DMS153 (cell line): ENCODE measurements around the gene GGT7.
"Not testable (repeated sequence)": the region's sequence is repeated elsewhere in the genome, so short reads cannot be mapped to it uniquely, and the experiment has no call there.

Source experiments
- DNase-seq: peaks from one replicate; lab custom pipeline; 2025; lab: John Stamatoyannopoulos, UW

Gene GGT7

DNA sequence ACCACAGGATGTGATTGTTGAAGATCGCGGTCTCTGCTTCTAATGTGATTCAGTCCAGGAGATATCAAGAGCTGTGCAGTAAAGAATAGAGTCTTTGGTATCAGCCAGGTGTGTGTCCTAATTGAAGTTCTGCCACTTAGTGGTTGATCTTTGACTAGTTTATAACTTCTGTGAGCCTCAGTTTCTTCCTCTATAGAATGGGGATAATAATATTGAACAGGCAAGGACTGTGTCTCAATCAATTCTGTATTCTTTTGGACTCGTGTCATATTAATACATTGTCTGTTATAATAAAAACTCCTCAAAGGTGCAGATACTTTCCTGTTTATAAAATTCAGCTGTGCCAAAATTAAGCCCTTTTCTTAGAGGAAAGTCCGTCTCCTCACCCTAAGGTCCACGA lies 24.1 kb downstream of the GGT7 start:
- no peak for DNase-seq

DNA sequence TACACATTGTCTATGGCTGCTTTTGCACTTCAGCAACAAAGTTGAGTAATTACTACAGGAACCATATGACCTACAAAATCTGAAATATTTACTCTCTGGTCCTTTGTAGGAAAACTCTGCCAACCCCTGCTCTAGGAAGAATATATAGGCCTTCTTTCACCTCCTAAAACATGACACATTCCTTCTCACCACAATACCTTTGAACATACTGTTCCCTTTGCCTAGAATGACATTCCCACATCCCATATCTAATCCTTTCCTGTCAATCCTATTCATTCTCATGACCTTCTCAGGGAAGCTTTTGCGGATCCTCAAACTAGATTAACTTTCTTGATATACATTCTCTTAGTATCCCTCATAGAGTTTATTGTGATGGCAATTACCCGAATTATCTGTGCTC lies 29.2 kb downstream of the GGT7 start:
- DNase-seq: no peak

DNA sequence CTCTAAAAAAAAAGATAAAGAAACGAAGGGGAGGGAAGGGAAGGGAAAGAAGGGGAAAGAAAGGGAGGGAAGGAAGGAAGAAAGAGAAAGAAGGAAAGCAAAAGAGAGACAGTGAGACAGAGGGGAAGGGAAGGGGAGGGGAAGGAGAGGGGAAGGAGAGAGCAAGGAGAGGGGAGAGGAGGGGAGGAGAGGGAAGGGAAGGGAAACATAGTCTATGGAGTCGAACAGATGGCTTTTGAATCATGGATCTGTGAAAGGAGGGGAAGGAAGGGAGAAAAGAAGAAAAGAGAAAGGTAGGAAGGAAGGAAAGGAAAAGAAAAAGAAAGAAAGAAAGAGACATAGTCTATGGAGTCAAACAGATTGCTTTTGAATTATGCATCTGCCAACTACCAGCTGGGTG lies 30.5 kb downstream of the GGT7 start:
- DNase-seq: no peak

DNA sequence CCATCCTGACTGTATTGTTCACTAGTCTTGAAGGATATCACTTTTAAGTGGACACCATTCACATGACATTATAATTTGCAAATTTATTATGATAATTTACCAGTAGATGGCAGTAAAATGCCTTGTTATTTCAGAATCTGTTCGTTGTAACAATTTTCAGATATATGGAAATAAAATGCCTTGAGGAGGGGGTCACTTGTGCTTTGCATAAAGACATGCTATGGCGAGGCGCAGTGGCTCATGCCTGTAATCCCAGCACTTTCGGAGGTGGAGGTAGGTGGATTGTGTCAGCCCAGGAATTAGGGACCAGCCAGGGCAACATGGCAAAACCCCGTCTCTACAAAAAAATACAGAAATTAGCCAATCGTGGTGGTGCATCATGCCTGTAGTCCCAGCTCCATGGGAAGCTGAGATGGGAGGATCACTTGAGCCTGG lies 38.2 kb downstream of the GGT7 start:
- peak; percentile 38 for DNase-seq

DNA sequence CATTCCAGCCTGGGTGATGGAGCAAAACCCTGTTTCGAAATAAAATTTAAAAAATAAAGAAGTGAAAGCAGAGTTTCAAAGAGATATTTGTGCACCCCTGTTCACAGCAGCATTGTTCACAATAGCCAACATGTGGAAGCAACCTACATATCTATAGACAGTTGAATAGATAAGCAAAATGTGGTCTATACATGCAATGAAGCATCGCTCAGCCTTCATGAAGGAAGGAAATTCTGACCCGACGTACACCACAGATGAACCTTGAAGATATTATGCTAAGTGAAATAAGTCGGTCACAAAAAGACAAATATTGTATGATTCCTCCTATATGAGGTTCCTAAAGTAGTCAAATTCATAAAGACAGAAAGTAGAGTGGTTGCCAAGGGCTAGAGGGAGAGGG lies 40.7 kb downstream of the GGT7 start:
- no peak for DNase-seq

DNA sequence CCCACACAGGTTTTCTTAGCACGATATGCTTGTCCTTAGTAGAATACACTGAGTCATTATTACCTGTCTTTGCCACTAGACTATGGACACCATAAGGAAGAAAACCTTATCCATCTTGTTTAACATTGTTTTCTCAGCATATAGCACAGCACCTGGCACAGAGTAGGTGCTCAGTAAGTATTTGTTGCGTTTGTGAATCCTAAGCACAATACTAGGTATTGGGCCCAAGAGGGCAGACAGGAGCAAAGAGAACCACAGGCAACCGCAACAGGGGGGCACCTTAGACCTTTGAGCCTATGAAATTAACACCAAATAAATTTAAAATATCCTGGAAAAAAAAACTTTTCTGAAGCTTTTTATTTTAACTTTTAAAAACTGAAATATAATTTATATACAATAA lies 43.5 kb downstream of the GGT7 start:
- DNase-seq: no peak

DNA sequence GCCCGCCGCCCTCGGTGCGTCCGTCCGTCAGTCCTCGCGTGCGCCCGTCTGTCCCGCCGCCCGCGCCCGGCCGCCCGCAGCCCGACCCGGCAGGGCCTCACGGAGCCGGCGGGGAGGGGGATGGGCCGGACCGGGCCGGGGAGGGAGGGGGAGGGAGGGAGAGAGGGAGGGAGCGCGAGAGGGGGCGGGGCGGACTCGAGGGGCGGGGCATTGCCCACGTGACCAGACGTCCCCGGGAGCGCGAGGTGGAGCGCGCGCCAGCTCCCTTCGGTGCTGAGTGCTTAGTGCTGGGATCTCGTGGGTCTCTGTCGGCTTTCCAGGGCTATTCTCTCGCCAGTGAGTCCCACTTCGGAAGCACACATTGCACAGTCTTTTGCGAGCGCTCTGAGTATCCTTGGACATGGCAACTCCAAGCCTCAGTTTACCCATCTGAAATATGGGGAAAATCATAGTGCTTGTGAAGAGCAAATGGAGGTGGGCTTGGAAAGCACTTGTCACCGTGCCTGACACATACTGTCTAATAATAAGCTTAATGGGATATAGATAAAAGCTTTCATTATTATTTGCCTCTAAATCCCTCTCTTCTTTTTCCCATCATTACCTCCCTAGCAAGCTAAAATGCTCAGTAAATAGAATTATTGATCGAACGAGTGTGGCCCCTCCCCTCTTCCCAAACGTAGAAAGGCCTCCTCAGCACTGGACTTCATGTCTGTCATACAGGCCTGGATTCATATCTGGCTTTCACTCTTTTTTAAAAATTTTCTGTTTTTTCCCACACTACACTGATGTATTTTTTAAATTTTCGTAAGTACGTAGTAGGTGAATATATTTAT lies 46.9 kb downstream of the GGT7 start, which contains the start of gene NCOA6:
TSS of gene NCOA6 (minus strand) at position 122 of the 833 bp plus-strand sequence. CDS start 43,296 bp downstream, outside the sequence.
- DNase-seq: peak; percentile 57

DNA sequence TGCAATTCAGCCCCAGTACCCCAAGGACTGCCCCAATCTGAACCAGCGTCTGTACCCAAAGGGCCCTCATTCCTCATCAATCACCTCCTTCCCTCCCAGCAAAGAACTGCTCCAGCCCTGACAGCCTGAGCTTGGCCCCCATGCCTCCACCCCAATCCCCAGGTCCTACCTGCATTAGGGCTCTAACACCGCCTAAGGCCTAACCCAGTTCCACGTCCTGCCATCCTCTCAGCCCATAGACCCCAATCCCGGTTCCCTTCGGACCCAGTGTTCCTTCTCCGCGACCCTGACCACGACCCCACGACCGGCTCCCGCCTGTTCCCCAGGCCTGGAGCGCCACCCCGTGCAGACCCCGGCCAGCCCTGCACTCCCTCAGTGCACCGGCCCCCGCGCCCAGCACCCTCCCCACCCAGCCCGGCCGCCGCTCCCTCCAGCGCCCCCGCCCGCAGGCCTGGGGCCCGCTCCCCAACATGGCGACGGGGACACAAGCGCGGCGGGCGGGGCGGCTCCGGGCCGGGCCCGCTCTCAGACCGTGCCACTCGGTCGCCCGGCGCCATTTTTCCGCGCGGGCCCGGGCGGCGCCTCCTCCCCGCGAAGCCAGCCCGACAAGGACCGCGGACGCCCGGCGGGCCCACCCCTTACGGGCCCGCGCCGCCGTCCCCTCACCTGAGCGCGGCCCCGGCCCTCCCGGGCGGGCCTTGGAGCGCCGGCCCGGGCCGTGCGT lies 47.7 kb downstream of the GGT7 start:
- DNase-seq: no peak

DNA sequence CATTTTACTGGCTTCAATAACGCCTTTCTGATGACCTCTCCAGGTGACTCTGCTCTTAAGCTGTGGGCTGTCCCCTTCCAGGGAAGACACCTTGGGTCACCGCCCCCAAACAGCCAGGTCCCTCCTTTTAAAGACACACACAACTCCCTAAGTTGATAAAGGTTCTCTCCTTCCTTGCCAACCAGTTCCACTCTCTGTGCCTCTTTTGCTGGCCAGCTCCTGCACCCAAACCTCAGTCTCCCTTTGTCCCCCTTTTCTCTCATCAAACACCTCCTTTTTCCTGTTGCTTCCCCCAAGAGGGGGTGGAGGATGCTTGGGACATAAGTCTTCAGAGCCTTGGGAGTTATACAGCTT lies 48.2 kb downstream of the GGT7 start:
- peak; percentile 68 for DNase-seq

DNA sequence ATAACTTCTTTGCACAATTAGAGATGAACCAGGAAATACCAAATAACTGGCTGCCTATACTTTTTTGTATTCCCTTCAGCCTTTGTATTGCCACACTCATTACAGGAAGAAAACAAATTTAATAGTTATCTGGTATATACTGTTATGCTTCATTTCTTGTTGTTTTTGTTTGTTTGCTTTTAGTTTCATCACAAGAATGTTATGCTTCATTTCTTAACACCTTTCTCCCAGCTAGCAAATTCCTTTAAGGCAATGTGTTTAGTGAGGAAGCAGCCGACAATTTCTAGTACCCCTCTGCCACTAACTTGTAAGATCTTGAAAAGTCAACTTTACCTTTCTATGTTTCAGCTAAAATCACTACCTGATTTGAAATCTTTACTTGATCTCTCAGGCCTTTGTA lies 48.6 kb downstream of the GGT7 start:
- DNase-seq: no peak

DNA sequence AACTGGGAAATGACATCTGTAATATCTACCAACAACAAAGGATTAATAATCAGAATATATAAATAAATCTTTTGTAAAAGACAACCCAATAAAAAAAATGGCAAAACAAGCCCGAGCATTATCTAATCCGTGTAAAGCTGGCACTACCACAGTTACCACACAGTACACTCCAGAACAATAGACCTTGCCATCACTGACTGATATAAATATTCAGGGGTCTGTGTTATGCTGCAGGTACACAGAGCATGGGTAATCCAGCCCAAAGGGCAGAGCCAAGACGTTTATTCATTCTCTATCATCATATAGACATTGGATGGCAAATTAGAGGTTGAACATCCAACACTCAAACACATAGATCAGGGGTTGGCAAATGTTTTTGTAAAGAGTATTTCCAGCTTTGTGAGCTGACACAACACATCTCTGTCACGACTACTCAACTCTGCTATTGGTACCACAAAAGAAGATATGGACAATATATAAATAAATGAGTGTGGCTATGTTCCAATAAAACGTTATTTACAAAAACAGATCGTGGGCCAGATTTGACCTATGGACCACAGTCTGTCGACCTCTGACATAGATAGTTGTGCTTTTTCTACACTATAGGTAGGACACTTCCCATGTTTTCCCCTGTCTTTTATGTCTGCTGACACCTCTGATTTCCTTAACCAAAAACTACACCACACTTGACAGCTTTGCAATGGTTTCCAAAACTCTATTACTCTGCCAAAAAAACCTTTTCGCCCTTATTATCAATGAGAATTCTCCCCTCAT lies 51.7 kb downstream of the GGT7 start:
- no peak for DNase-seq

DNA sequence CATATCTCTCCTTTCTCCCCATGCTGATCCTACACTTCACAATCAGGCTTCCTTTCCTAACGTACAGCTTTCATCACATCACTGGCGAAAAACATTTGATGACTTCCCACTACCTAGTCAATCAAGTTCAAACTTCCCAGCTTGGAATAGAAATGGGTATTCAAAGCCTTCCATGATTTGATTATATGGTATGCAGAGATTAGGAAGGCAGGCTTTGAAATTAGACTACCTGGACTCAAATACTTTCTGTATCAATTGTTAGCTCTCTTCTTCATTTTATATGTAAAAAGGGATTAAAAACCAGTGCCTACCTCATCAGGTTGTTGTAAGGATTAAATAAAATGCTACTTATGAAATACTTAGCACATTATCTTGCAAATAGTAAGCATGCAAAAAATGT lies 54.9 kb downstream of the GGT7 start:
- DNase-seq: no peak

DNA sequence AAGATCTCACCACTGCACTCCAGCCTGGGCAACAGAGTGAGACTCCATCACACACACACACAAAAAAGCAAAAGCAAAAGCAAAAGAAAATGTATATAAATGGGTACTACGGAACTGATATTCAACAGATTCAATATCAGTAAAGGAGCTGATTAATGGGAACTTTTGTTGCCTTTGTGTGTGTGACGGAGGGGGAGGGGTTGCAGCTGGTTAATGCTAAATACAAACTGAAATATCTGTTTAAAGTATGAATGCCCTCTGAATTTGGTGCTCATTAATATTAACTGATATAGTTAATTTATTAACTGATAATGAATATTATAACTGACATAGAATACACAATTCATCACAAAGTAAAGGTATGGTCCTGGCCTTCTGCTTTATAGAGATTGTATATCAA lies 55.6 kb downstream of the GGT7 start:
- no peak for DNase-seq

DNA sequence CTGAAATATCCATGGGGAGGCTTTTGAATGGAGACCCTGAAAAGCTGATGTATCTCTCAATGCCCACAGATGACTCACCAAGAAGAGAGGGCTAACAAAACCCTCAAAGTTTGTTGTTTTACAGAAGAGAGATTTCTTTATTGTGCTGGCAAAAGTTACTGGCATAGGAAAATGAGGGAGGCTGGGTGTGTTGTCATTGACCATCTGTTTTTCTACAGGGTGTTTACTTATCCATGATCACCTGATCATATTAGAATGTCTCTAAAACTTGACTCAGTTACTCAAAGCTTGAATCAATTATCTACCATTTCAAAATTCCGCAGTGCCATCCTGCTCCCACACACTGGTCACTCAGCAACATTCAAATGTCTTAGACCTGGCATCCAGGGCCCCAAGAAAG lies 57.0 kb downstream of the GGT7 start:
- DNase-seq: no peak

DNA sequence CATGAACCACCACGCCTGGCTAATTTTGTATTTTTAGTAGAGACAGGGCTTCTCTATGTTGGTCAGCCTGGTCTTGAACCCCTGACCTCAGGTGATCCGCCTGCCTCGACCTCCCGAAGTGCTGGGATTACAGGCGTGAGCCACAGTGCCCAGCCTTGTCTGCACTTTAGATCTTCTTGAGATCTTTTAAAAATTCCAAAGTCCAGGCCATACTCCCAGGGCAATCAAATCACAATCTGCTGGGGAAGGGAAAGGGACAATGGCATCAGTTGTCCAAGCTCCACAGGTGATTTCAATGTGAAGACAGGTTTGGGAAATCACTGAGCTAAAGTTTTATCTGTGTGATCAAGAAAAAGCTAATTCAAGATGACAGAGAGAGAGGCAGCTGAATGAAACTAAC lies 64.1 kb downstream of the GGT7 start:
- no peak for DNase-seq

DNA sequence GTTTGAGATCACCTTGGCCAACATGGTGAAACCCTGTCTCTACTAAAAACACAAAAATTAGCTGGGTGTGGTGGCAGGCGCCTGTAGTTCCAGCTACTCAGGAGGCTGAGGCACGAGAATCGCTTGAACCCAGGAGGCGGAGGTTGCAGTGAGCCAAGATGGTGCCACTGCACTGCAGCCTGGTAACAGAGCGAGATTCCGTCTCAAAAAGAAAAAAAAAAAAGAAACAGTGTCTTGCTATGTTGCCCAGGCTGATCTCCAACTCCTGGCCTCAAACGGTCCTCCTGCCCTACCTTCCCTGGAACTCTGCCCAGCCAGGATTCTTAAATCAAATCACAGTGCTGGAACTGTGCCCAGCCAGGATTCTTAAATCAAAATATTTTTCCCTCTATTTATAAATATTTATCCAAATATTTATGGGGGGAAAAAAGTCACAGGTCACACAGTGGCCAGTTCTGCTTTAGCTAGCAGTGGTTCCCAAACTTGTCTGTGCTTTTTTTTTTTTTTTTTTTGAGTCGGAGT lies 64.7 kb downstream of the GGT7 start:
- not testable (repeated sequence) for DNase-seq

DNA sequence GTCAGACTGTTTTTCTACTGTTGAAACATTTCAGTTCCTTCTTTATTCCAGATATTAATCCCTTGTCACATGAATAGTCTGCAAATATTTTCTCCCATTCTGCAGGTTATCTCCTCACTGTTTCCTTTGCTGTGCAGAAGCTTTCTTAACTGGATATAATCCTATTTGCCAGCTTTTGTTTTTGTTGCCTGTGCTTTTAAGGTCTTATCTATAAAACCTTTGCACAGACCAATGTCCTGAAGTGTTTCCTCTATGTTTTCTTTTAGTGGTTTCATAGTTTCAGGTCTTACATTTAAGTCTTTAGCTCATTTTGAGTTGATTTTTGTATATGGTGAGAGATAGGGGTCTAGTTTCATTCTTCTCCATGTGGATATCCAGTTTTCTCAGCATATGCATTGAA lies 66.4 kb downstream of the GGT7 start:
- DNase-seq: no peak

DNA sequence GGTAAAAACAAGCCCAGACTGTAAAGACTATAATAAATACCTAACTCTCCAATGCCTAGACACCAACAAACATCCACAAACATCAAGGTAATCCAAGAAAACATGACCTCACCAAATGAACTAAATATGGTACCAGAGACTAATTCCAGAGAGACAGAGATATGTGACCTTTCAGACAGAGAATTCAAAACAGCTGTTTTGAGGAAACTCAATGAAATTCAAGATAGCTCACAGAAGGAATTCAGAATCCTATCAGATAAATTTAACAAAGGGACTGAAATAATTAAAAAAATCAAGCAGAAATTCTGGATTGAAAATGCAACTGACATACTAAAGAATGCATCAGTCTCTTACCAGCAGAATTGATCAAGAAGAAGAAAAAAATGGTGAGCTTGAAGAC lies 73.8 kb downstream of the GGT7 start:
- DNase-seq: no peak

DNA sequence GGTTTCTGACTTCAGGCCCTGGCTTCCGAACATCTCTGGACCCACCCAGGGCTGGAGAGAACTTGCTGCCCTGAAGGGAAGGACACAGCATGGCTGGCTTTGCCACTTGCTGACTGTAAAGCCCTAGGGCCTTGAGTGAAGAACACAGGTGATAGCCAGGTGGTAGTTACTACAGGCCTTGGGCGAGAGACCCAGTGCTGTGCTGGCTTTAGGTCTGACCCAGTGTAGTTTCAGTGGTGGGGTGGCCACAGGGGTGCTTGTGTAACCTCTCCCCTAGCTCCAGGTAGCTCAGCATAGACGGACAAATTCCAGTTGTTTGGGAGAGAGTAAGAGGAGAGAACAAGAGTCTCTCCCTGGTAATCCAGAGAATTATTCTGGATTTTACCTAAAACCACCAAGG lies 74.3 kb downstream of the GGT7 start:
- DNase-seq: no peak

DNA sequence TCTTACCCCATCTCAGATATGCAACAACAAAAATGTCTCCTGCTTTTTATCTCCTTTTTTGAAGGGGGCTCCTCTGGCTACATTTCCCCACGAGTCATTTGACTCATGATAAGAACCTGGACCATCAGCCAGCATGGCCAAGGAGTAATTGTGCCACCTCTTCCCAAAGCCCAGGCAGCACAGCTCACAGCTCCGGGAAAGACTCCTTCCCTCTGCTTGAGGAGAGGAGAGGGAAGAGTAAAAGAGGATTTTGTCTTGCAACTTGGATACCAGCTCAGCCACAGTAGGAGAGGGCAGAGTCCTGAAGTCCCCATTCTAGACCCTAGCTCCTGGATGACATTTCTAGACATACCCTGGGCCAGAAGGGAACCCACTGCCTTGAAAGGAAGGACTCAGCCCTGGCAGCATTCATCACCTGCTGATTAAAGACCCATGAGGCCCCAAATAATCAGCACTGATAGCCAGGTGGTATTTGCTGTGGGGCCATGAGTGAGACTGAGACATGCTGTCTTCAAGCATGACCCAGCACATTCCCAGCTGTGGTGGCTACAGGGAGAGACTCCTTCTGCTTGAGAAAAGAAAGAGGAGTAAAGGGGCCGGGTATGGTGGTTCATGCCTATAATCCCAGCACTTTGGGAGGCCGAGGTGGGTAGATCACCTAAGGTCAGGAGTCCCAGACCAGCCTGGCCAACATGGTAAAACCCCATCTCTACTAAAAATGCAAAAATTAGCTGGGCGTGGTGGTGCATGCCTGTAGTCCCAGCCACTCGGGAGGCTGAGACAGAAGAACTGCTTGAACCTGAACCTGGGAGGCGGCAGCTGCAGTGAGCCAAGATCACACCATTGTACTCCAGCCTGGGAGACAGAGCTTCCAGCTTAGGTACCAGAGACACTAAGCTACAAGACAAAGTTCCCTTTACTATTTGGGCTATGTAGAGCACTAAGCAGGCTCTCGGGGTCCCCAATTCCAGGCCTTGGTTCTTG lies 75.4 kb downstream of the GGT7 start:
- DNase-seq: no peak
